Measurements from ENCODE around the gene CDX2. TPM values are rescaled to one million over a fixed set of nuclear protein-coding genes. Genes with fewer than 3 reads are reported as not detected.

Gene CDX2, protein sequence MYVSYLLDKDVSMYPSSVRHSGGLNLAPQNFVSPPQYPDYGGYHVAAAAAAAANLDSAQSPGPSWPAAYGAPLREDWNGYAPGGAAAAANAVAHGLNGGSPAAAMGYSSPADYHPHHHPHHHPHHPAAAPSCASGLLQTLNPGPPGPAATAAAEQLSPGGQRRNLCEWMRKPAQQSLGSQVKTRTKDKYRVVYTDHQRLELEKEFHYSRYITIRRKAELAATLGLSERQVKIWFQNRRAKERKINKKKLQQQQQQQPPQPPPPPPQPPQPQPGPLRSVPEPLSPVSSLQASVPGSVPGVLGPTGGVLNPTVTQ
- under 1 TPM in 1 of 4 donors, not detected in 3; 0.17 TPM for total RNA-seq

- TF ChIP-seq, protein P1, sequence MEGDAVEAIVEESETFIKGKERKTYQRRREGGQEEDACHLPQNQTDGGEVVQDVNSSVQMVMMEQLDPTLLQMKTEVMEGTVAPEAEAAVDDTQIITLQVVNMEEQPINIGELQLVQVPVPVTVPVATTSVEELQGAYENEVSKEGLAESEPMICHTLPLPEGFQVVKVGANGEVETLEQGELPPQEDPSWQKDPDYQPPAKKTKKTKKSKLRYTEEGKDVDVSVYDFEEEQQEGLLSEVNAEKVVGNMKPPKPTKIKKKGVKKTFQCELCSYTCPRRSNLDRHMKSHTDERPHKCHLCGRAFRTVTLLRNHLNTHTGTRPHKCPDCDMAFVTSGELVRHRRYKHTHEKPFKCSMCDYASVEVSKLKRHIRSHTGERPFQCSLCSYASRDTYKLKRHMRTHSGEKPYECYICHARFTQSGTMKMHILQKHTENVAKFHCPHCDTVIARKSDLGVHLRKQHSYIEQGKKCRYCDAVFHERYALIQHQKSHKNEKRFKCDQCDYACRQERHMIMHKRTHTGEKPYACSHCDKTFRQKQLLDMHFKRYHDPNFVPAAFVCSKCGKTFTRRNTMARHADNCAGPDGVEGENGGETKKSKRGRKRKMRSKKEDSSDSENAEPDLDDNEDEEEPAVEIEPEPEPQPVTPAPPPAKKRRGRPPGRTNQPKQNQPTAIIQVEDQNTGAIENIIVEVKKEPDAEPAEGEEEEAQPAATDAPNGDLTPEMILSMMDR (IDR thresholded peaks at IDR 0.05), result no peak
- TF ChIP-seq EP300 (IDR thresholded peaks at IDR 0.05) (no peak), POLR2AphosphoS5 (IDR thresholded peaks at IDR 0.05) (no peak), POLR2A (IDR thresholded peaks at IDR 0.05; ENCODE audit: low read depth) (no peak)
- peaks cover 7 to 43% (median 35%) of the 10 kb centered on the region in 4 donors for H3K4me1 ChIP-seq
- H3K4me3 ChIP-seq, result no peak within 1 kb of the TSS
- H3K9me3 ChIP-seq, result no peaks in the 10 kb centered on the region
- 3% methylated on average over 29 of the region's 34 CpGs for WGBS
- intact Hi-C loops (cut with DNase I), result no loop called here
- no peak for DNase-seq (ENCODE audit: extremely low spot score)
- no peak within 1 kb of the TSS for H3K27ac ChIP-seq (replicated peaks in 1 of 4)
- no peaks in the 10 kb centered on the region for H3K36me3 ChIP-seq
- H3K27me3 ChIP-seq, result peaks cover 0 to 100% (median 70%) of the 10 kb centered on the region in 4 donors
These were observed at the start of gene CDX2 for GRCh38 chr13:27969082-27969865. Gene CDX2 (minus strand): TSS chr13:27969315. CDS start chr13:27969006, 309 bp downstream.

DNA sequence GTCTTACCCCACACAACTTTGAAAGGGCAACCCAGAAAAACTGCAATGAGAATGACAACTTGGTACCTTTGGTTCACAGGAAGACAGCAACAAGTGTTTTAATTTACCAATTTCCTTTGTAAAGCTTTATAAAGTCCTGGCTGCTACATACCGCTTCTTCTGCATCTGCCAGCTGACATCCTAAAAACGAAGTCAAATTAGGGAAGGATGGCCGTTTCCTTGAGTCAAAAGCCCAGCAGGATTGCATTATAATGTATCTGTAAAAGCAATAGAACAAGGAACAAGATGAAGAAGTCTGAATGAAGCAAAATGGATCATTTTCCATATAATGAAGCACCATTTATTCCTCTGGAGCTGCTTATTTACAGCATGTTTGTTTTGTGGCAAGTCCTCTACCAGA lies 45.2 kb upstream of the CDX2 start:
- H3K27me3 ChIP-seq, result peaks cover 0 to 54% (median 0%) of the 10 kb centered on the region in 4 donors
- DNase-seq (ENCODE audit: extremely low spot score), result no peak
- TF ChIP-seq POLR2AphosphoS5 (IDR thresholded peaks at IDR 0.05) (no peak), EP300 (IDR thresholded peaks at IDR 0.05) (no peak), POLR2A (IDR thresholded peaks at IDR 0.05; ENCODE audit: low read depth) (no peak)
- TF ChIP-seq, protein P1 (IDR thresholded peaks at IDR 0.05), result no peak
- H3K36me3 ChIP-seq, result no peaks in the 10 kb centered on the region
- no peak overlapping the region for H3K4me3 ChIP-seq
- intact Hi-C loops (cut with DNase I), result no loop called here
- no peaks in the 10 kb centered on the region for H3K4me1 ChIP-seq
- no peaks in the 10 kb centered on the region for H3K9me3 ChIP-seq
- WGBS, result 46% methylated on average over 3 of the region's 3 CpGs
- H3K27ac ChIP-seq (replicated peaks in 1 of 4), result no peak overlapping the region

- Histone ChIP-seq H3K27ac (replicated peaks in 1 of 4) (no peak overlapping the region), H3K4me1 (no peaks in the 10 kb centered on the region), H3K36me3 (no peaks in the 10 kb centered on the region), H3K9me3 (no peaks in the 10 kb centered on the region), H3K27me3 (peaks cover 0 to 48% (median 0%) of the 10 kb centered on the region in 4 donors), H3K4me3 (no peak overlapping the region)
- intact Hi-C loops (cut with DNase I), result no loop called here
- DNase-seq (ENCODE audit: extremely low spot score), result no peak
- WGBS, result 92% methylated on average over 1 of the region's 1 CpG
- TF ChIP-seq POLR2AphosphoS5 (IDR thresholded peaks at IDR 0.05), result no peak
- no peak for TF ChIP-seq POLR2A (IDR thresholded peaks at IDR 0.05; ENCODE audit: low read depth)
- no peak for TF ChIP-seq EP300 (IDR thresholded peaks at IDR 0.05)
- TF ChIP-seq, protein P1 (IDR thresholded peaks at IDR 0.05), result no peak
These were observed 44.4 kb upstream of the CDX2 start for GRCh38 chr13:28013482-28013881.

DNA sequence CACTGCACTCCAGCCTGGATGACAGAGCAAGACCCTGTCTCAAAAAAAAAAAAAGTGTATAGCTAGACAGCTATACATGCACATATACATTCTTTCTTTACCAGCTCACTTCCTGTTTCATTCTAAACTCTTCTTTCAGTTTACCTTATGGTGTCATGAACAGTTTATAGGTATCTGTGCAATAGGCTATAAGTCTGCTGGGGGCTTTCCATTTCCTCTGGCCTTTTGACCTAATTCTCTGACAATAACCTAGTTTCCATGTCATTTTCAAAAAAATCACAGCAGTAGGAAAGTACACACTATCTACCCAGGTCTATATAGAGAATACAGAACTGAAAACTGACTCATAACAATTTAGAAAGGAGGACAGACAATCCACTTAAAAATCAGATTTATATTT lies 43.8 kb upstream of the CDX2 start:
- TF ChIP-seq EP300 (IDR thresholded peaks at IDR 0.05) (no peak), POLR2A (IDR thresholded peaks at IDR 0.05; ENCODE audit: low read depth) (no peak), POLR2AphosphoS5 (IDR thresholded peaks at IDR 0.05) (no peak)
- TF ChIP-seq, protein P1 (IDR thresholded peaks at IDR 0.05), result no peak
- H3K9me3 ChIP-seq, result no peaks in the 10 kb centered on the region
- H3K36me3 ChIP-seq, result no peaks in the 10 kb centered on the region
- peaks cover 0 to 48% (median 0%) of the 10 kb centered on the region in 4 donors for H3K27me3 ChIP-seq
- no peak for DNase-seq (ENCODE audit: extremely low spot score)
- H3K27ac ChIP-seq (replicated peaks in 1 of 4), result no peak overlapping the region
- H3K4me1 ChIP-seq, result no peaks in the 10 kb centered on the region
- intact Hi-C loops (cut with DNase I), result no loop called here
- H3K4me3 ChIP-seq, result no peak overlapping the region

All from esophagus muscularis mucosa (tissue), 4 donors.